Smooth muscle cell of bladder (primary cell): ENCODE data around the gene KDM6B. TPM values are rescaled to one million over a fixed set of nuclear protein-coding genes. Genes with fewer than 3 reads are reported as not detected.

Experiments used
- total RNA-seq: library from RNA; depleted of rRNA; stranded (reverse); fragments of >200 nt; gene quantifications from 2 replicates; pipeline ENCODE4 v1.2.3, GENCODE V29; 2014

The KDM6B gene, protein sequence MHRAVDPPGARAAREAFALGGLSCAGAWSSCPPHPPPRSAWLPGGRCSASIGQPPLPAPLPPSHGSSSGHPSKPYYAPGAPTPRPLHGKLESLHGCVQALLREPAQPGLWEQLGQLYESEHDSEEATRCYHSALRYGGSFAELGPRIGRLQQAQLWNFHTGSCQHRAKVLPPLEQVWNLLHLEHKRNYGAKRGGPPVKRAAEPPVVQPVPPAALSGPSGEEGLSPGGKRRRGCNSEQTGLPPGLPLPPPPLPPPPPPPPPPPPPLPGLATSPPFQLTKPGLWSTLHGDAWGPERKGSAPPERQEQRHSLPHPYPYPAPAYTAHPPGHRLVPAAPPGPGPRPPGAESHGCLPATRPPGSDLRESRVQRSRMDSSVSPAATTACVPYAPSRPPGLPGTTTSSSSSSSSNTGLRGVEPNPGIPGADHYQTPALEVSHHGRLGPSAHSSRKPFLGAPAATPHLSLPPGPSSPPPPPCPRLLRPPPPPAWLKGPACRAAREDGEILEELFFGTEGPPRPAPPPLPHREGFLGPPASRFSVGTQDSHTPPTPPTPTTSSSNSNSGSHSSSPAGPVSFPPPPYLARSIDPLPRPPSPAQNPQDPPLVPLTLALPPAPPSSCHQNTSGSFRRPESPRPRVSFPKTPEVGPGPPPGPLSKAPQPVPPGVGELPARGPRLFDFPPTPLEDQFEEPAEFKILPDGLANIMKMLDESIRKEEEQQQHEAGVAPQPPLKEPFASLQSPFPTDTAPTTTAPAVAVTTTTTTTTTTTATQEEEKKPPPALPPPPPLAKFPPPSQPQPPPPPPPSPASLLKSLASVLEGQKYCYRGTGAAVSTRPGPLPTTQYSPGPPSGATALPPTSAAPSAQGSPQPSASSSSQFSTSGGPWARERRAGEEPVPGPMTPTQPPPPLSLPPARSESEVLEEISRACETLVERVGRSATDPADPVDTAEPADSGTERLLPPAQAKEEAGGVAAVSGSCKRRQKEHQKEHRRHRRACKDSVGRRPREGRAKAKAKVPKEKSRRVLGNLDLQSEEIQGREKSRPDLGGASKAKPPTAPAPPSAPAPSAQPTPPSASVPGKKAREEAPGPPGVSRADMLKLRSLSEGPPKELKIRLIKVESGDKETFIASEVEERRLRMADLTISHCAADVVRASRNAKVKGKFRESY (N-terminal part only)
- total RNA-seq, result 4.8 and 7.7 TPM in 2 replicates

DNA sequence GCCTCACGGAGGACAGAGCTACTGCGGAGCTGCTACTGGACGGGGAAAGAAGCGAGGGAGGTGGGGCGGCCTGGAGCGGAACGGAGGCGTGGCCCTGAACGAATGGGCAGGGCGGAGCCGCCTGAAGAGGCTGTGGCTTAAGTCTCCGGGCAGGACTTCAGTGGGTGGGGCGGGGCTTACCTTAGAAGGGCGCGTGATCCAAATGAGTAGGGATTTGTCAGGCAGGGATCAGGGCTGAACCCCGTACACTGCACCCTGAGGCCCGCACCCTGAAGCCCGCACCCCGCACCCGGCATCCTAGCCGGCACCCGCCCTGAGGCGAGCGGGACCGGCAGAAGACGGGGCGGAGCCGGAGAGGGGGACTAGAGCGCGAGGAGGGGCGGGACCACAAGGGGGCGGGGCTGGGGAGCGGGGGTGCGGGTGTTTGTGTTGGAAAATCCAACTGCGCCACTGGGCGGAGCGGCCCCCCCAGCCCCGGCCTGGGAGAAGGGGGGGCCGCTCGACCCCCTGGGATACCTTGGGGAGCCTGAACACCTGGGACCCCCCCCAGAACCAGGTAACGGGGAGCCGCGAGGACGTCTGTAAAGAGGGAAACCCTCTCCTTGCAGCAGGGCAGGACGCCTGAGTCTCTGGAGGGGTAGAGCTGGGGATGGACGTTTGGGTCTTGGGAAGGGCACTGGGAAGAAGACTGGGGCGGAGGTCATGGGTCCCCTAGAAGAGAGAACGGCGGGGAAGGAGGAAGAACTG lies at the start of gene KDM6B:
Gene KDM6B, plus strand, starts transcription at position 423 of the 747 bp plus-strand sequence. CDS start 11,338 bp downstream, outside the sequence.

DNA sequence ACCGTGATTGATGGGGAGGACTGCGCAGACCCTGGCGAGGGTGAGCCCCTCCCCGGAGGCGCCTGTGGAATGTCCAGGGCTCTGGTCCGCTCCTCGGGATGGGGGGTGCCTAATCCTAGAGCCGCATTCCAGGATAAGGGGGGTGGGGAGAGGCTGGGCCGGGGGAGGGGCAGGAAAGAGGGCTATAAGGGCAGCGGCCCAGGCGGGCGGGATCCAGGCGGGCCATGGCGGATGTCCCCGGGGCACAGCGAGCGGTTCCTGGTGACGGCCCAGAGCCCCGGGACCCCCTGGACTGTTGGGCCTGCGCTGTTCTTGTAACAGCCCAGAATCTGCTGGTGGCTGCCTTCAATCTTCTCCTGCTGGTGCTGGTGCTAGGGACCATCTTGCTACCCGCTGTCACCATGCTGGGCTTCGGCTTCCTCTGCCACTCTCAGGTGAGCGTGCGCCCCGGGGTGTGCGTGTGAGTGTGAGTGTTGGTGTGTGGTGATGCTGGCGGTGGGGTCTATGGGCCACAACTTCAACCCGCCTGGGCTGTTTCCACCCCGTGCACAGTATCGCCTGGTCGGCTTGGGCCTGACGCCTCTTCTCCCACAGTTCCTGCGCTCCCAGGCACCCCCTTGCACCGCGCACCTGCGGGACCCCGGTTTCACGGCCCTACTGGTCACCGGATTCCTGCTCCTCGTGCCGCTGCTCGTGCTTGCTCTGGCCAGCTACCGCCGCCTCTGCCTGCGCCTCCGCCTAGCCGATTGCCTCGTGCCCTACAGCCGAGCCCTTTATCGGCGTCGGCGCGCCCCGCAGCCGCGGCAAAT lies 21.0 kb downstream of the KDM6B start, which contains the start of gene TMEM88:
Gene TMEM88, plus strand, starts transcription at position 216 of the 809 bp plus-strand sequence. Its CDS starts 9 bp downstream, at position 225.

DNA sequence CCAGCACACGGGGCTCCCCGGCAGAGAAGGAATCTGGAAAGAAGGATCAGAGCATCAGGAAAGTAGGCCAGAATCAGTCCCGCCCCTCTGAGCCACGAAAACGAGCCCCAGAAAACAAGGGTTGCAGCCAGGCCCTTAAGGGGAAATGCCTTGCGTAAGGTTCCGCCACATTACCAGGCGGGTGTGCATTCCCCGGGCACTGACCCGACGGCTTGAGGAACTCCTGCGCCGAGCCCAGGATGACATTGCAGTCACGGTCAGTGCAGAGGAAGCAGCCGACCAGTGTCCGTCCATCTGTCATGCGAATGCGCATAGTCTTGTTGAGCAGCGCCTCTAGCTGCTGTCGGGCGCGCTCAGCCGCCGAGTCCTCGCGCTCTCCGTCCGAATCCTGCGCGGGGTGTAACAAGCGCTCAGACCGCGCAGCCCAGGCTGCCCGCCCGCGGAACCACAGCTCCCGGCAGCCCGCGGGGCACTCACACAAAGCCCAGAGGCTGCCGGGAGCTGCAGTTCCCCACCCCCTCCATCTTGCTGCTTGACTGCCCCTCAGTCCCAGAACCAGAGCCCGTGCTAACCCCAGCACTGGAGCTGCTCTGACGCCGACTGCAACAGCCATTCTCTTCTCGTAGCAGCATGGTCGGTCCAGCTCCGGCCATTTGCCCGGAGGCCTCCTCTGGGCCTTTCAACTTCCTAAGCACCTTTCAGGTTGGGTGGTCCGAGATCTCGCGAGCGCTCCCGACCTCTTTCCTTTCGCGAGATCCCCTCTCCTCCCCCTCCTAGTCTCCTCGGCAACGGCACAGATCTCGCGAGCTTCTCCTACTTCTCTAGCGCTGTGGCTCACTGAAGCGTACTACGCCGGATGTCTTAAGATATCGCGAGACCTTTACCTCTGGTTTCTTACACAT lies 23.0 kb downstream of the KDM6B start, which contains the start of gene NAA38:
Gene NAA38, minus strand, starts transcription at position 749 of the 902 bp plus-strand sequence. Its CDS starts 96 bp downstream, at position 653.

DNA sequence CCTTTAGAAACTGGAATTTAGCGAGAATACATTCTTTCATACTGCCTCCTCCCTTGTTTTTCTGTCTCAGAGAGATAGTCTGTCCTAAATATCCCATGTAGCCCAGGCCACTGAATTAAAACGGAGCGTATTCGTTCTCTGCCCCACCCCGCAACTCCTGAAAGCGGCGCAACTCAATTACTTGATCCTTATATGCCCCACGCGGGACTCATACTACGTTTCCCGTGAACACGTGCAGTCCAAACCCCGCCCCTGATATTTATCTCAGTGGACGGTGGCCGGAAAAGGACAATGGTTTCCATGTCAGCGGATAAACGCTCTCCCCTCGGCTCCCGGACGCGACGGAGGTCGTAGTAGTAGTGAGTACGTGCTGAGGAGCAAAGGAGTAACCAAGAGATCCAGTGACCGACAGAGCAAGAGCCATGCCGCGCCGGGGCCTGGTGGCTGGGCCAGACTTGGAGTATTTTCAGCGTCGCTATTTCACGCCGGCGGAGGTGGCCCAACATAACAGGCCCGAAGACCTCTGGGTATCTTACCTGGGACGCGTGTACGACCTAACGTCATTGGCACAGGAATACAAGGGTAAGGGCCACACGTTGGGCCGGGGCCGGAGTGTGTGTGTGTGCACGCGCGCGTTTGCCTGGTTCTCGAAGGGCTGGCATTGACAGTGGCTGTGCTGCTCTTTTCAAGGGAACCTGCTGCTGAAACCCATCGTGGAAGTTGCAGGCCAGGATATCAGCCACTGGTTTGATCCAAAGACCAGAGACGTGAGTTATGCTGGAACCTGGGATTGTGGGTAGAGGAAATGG lies 23.9 kb downstream of the KDM6B start, which contains the start of gene CYB5D1:
Gene CYB5D1, plus strand, starts transcription at position 291 of the 809 bp plus-strand sequence. Its CDS starts 132 bp downstream, at position 423.

Other genes starting within 250 kb of the KDM6B start
- 0.14 and 0.18 TPM in 2 replicates for gene SOX15, start 244.1 kb upstream of the KDM6B start, total RNA-seq
- 41.4 and 45.7 TPM in 2 replicates for gene FXR2, start 219.3 kb upstream of the KDM6B start, total RNA-seq
- 52.7 and 54.0 TPM in 2 replicates for gene SAT2, start 206.4 kb upstream of the KDM6B start, total RNA-seq
- gene SHBG, start 204.1 kb upstream of the KDM6B start, total RNA-seq, result 0.57 and 148 TPM in 2 replicates
- gene ATP1B2, start 183.3 kb upstream of the KDM6B start, total RNA-seq, result not detected in 2 replicates
- 16.9 and 18.7 TPM in 2 replicates for gene TP53, start 146.7 kb upstream of the KDM6B start, total RNA-seq
- 3.1 and 3.4 TPM in 2 replicates for gene WRAP53, start 145.7 kb upstream of the KDM6B start, total RNA-seq
- 0.09 and 0.28 TPM in 2 replicates for gene EFNB3, start 129.0 kb upstream of the KDM6B start, total RNA-seq
- gene DNAH2, start 116.5 kb upstream of the KDM6B start, total RNA-seq, result 0.57 and 1.8 TPM in 2 replicates
- gene TMEM88, start 20.8 kb downstream of the KDM6B start, total RNA-seq, result 0.14 and 0.28 TPM in 2 replicates
- 96.1 and 113 TPM in 2 replicates for gene NAA38, start 23.3 kb downstream of the KDM6B start, total RNA-seq
- gene CYB5D1, start 23.8 kb downstream of the KDM6B start, total RNA-seq, result 6.0 and 8.2 TPM in 2 replicates
- gene CHD3, start 54.6 kb downstream of the KDM6B start, total RNA-seq, result 231 and 283 TPM in 2 replicates
- 2.3 and 2.8 TPM in 2 replicates for gene RNF227, start 82.1 kb downstream of the KDM6B start, total RNA-seq
- gene KCNAB3, start 95.6 kb downstream of the KDM6B start, total RNA-seq, result 0.18 and 0.28 TPM in 2 replicates
- gene TRAPPC1, start 97.7 kb downstream of the KDM6B start, total RNA-seq, result 36.4 and 42.0 TPM in 2 replicates
- gene CNTROB, start 98.0 kb downstream of the KDM6B start, total RNA-seq, result 13.4 and 17.4 TPM in 2 replicates
- under 0.01 and 0.09 TPM in 2 replicates for gene GUCY2D, start 168.4 kb downstream of the KDM6B start, total RNA-seq
- gene ALOX15B, start 204.8 kb downstream of the KDM6B start, total RNA-seq, result 0.18 TPM in 1 of 2 replicates, not detected in the other